NCI-H226 (cell line): ENCODE measurements around the gene ARHGEF26.
"Not testable (repeated sequence)": the region's sequence is repeated elsewhere in the genome, so short reads cannot be mapped to it uniquely, and the experiment has no call there.

ENCODE experiments used
- DNase-seq: peaks from one replicate; pipeline ENCODE4 v3.0.0-alpha.2; 2015

The ARHGEF26 gene, protein sequence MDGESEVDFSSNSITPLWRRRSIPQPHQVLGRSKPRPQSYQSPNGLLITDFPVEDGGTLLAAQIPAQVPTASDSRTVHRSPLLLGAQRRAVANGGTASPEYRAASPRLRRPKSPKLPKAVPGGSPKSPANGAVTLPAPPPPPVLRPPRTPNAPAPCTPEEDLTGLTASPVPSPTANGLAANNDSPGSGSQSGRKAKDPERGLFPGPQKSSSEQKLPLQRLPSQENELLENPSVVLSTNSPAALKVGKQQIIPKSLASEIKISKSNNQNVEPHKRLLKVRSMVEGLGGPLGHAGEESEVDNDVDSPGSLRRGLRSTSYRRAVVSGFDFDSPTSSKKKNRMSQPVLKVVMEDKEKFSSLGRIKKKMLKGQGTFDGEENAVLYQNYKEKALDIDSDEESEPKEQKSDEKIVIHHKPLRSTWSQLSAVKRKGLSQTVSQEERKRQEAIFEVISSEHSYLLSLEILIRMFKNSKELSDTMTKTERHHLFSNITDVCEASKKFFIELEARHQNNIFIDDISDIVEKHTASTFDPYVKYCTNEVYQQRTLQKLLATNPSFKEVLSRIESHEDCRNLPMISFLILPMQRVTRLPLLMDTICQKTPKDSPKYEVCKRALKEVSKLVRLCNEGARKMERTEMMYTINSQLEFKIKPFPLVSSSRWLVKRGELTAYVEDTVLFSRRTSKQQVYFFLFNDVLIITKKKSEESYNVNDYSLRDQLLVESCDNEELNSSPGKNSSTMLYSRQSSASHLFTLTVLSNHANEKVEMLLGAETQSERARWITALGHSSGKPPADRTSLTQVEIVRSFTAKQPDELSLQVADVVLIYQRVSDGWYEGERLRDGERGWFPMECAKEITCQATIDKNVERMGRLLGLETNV

GRCh38 chr3:154120961-154121700 is at the start of gene ARHGEF26:
ARHGEF26 (plus strand) TSS chr3:154121390; CDS start chr3:154121993, 603 bp downstream.
- peak; percentile 72 for DNase-seq

- DNase-seq = no peak
Observed at GRCh38 chr3:154074966-154075365, 46.2 kb upstream of the ARHGEF26 start.

GRCh38 chr3:154078672-154079071 is 42.5 kb upstream of the ARHGEF26 start:
- DNase-seq = no peak

DNA sequence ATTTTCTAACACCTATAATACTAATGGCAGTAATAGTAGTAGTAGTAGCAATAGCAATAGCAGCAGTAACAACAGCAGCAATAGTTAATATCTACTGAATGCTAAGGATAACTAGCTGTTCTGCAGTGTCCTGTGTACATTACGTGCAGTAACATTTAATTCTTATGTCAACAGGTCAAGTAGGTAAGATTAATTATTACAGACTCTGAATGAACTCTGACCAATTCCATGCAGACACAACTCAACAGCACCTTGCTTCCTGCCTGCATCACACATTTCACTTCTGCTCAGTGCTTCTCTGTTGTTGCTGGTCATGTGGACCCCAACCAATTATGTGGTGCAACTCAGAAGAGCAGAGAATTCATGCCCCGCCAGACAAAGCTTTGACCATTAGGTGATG is 39.9 kb upstream of the ARHGEF26 start:
- no peak for DNase-seq

DNA sequence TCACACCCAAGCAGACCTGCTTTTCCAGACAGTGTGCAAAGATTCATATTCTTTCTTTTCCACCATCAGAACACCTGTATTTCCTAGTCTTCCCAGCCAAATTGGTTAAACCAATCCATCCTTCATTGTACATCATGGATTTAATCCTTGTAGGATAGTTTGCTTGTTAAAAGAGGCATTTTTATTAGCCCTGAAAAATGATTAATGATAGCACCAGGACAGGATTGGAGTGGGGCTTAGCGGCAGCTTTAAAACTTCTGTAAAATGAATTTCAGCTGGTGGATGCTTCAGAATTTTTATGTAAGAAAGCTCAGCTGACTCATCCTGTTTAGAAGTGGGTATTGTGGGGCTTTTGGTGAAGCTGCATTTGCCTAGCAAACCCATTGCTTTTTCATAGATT is 36.1 kb upstream of the ARHGEF26 start:
- DNase-seq = no peak

DNA sequence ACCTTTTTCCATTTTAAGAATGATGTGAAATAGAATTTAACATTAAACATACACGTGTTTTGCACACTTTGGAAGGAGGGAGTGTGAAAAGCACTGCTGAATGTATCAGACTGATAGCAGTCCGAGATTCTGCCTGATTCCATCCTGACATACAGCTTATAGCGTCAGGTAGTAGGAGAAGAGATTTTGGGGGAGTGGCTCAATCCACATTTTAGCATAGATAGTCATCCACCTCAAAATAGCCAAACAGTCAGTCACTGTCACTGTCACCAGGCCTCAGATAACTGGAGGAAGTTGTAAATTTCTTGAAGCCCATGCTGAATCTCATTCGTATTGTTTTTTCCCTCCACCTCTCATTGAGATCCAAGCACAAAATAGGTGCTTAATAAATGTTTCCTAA is 35.4 kb upstream of the ARHGEF26 start:
- DNase-seq = no peak

- DNase-seq = no peak
Observed at GRCh38 chr3:154086286-154086685, 34.9 kb upstream of the ARHGEF26 start.

DNA sequence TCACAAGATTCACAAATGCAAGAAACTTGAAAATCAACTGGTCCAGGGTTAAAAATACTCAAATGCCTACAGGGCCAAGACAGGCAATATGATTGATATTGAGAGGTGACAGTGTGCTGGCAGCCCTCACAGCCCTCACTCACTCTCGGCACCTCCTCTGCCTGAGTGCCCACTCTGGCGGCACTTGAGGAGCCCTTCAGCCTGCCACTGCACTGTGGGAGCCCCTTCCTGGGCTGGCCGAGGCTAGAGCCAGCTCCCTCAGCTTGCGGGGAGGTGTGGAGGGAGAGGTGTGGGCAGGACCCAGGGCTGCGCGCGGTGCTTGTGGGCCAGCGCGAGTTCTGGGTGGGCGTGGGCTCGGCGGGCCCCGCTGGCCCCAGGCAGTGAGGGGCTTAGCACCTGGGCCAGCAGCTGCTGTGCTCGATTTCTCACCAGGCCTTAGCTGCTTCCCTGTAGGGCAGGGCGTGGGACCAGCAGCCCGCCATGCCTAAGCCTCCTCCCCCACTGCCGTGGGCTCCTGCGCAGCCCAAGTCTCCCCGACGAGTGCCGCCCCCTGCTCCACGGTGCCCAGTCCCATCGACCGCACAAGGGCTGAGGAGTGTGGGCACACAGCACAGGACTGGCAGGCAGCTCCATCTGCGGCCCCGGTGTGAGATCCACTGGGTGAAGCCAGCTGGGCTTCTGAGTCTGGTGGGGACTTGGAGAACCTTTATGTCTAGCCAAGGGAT is 33.3 kb upstream of the ARHGEF26 start:
- not testable (repeated sequence) for DNase-seq

DNA sequence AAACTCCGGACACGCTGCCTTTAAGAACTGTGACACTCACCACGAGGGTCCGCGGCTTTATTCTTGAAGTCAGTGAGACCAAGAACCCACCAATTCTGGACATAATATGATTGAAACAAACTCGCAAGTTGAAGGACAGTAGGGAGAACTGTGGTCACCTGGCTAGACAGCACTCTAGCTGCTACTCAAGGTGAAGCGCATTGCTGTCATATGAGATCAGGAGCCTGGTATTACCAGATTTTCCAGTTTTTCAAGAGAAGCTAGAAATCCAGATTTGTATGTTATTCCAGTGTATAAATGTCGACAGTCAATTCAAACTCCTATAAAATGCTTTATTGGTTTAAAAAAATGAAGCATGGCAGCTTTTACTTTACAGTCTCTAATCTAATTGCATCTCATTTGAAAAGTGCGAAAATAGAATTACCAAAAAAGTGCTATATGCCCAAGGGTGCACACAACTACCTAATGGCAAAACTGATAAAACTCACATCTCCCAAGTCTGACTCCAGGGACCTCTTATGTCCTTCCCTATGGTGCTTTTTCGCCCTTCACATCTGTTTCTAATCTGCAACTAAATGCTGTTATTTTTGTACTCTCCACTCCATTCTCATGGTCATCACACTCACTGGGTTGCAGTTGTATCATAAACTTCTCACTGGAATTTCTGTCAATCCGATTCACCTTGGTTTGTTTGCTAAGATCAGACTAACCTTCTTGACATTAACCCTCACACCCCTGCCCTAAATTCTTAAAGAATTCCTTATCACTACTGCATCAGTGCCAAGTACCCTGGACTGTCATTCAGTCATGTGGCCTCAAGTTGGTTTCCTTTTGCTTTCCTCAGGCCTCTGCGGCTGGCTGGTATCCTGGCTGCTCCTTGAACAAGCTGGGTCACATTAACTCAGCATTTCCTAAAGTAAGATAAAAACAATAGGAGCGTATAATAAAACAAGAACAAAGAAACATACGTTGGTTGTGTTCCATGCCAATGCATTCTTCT is 31.5 kb upstream of the ARHGEF26 start:
- no peak for DNase-seq

- no peak for DNase-seq
Observed at GRCh38 chr3:154094051-154094450, 27.1 kb upstream of the ARHGEF26 start.

DNA sequence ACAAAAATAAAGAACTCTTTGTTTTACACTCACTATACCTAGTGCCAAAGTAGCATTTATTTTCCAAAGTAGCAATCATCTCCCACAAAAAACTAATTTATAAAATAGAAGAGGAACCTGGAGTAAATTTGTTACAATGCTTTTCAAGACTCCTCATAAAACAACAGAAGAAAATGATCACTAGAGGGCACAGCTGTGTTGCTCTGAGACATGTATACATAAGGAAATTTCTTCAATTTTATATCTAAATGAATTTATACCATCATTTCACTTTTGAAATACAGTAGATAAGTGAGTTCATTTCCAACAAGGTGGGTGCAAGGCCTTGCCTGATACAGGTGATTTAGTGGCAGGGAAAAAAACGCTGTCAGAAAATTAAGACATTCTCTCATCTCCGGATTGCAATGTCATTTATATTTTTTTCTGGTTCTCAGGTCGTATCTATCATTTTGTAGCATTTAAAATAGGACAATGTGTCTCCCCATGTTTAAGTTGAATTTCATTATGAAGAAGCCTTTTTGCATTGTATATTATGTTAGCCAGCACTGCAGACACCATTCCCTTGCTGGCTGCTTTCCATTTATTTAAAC is 25.3 kb upstream of the ARHGEF26 start:
- DNase-seq = no peak

DNA sequence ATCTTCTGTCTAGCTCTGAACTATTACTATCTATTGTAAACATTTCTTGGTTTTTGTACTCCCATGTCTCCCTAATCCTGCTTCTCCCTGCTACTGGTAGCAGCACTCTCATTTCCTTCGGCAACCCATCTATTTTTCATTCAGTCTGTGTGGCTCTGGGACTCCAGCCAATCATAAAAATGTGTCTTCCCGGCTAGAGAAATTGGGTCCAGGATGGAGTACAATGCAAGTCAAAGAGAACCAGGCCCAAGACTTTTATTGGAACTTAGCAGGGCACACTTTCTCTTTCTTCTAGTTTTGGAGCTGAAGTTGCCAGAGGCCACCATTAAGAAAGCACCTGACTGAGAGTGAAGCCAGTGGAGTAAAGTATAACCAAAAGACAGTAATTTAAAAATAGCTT is 22.8 kb upstream of the ARHGEF26 start:
- no peak for DNase-seq

DNA sequence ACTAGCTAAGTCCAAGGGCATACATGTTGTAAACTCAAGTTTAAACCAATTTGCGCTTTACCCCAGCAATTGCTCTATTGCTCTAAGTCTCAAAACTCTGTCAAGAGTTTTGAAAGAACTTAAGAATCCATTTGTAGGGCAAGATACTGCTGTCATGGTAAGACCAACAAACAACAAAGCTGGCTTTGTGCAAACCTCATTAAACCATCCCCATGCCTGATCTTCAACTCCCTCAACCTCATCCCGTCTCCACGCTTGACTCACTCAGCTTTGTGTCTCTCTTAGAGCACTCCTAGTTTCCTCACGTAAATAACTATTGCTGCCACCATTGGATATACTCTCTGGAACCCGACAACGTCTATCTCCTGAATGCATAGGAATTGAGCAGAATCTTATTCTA is 20.6 kb upstream of the ARHGEF26 start:
- no peak for DNase-seq

- DNase-seq = no peak
Observed at GRCh38 chr3:154101250-154101649, 19.9 kb upstream of the ARHGEF26 start.

- no peak for DNase-seq
Observed at GRCh38 chr3:154102225-154102624, 19.0 kb upstream of the ARHGEF26 start.

DNA sequence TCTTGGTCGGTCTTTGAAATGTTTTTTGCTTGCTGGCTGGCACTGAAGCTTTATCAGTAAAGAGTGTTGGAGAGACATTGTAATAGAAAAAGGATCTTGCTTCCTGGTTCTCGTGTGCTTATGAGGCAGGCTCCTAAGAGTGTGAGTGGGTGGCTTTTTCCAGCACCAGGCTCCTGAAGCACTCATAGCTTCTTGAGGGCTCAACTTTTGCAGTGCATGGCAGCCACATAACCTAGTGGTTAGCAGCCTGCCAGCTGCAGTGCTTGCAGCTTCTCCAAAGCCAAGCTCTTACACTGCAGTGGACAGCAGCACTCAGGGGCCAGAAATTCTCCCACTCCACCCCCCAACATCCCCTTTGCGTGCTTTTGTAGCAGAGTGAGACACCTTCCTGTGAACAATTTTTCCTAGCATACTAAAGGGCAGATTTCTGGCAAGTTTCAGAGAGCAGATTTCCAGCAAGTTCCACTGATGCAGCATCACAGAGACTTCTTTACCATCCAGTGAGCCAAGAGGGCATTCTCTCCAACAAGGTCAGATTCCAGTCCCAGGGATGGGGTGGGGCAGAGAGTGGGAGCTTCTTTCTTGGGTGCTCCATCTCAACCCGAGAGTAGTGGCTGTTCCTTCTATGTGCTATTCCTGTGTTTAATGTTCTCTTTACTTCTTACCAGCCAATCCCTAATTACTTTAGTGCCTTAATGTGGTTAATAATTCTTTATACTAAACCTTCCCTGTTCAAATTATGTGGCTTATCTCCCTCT is 15.8 kb upstream of the ARHGEF26 start:
- DNase-seq = no peak

DNA sequence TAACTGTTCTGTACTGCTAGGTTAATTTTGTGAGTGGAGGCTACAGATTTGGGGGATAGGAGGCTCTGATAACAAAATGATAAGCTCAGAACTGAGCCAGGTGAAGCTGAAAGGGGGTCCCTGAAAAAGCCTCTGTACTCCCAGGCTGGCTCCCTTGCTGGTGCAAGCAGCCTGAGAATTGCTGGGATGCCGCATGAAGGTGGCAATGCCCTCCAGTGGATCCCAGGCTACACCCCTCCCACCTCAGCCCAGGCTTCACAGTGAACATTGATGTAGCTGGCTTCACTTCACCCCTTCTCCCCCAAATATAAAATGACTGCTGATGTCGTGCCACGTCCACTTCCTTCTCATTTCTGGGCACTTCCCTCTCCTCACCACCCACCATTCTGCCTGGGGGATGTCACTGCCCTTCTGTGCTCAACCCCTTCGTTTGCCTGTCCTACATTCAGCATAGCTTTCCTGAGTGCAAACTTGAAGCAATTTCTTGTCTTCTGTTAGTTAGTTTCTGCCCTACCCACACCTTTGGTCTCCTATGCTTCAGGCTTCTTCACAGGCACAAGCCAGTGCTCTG is 9.7 kb upstream of the ARHGEF26 start:
- no peak for DNase-seq

GRCh38 chr3:154112146-154112852 is 8.9 kb upstream of the ARHGEF26 start:
- DNase-seq = no peak

DNA sequence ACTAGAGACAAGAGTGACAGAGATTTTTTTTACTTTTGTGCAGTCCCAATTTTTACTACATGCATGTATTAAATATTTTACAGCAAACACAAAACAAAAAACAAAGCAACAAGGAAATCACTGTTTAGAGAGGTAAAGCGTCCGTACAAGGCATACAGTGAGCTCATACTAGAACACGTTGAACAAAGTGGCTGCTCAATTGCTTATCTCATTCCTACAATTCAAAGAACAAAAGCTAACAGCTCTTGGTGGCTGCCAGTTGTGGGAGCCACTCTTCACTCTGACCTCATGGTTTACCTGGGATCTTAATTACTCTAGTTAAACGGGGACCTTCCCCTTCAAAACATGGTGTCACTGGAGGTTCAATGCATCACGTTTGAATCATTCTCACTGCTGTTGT is 7.6 kb upstream of the ARHGEF26 start:
- no peak for DNase-seq
